GM19238 (cell line): ENCODE measurements around the gene NUP210.

ENCODE experiments used
- DNase-seq: peaks from one replicate; pipeline ENCODE4 v3.0.0; 2011; ENCODE audit warnings: low spot score; ENCODE audit not compliant: insufficient read length

NUP210 gene

GRCh38 chr3:13375464-13375863 is 44.7 kb downstream of the NUP210 start:
- DNase-seq, result no peak

GRCh38 chr3:13373975-13374586 is 46.0 kb downstream of the NUP210 start:
- no peak for DNase-seq

GRCh38 chr3:13372656-13373055 is 47.5 kb downstream of the NUP210 start:
- DNase-seq, result no peak

GRCh38 chr3:13372126-13372525 is 48.0 kb downstream of the NUP210 start:
- DNase-seq, result no peak

GRCh38 chr3:13371100-13372075 is 48.7 kb downstream of the NUP210 start:
- DNase-seq, result no peak

GRCh38 chr3:13370609-13371008 is 49.5 kb downstream of the NUP210 start:
- DNase-seq, result no peak

GRCh38 chr3:13370055-13370454 is 50.1 kb downstream of the NUP210 start:
- DNase-seq, result no peak

GRCh38 chr3:13368834-13369233 is 51.3 kb downstream of the NUP210 start:
- DNase-seq, result no peak

GRCh38 chr3:13367728-13368127 is 52.4 kb downstream of the NUP210 start:
- DNase-seq, result no peak

GRCh38 chr3:13365390-13366379 is 54.4 kb downstream of the NUP210 start:
- DNase-seq, result no peak

GRCh38 chr3:13364602-13365271 is 55.4 kb downstream of the NUP210 start:
- DNase-seq, result no peak

GRCh38 chr3:13362551-13362950 is 57.6 kb downstream of the NUP210 start:
- DNase-seq, result no peak

- DNase-seq, result no peak
Observed at GRCh38 chr3:13359916-13360315, 60.2 kb downstream of the NUP210 start.

- no peak for DNase-seq
Observed at GRCh38 chr3:13358643-13359042, 61.5 kb downstream of the NUP210 start.

GRCh38 chr3:13358051-13358450 is 62.1 kb downstream of the NUP210 start:
- DNase-seq, result no peak

GRCh38 chr3:13357074-13357473 is 63.0 kb downstream of the NUP210 start:
- DNase-seq, result no peak

GRCh38 chr3:13353936-13354542 is 66.1 kb downstream of the NUP210 start:
- no peak for DNase-seq

- DNase-seq, result no peak
Observed at GRCh38 chr3:13353506-13353905, 66.6 kb downstream of the NUP210 start.

- DNase-seq, result no peak
Observed at GRCh38 chr3:13352621-13353131, 67.4 kb downstream of the NUP210 start.

- DNase-seq, result no peak
Observed at GRCh38 chr3:13349823-13350222, 70.3 kb downstream of the NUP210 start.
